LNCAP (cell line): ENCODE results near the gene RPL7A.

ENCODE experiments used
- CTCF ChIP-seq: fragments of 450-650 bp; IDR thresholded peaks from 2 replicates; pipeline ENCODE4 v1.5.1; 2017; ENCODE audit warnings: mild to moderate bottlenecking

RPL7A gene

GRCh38 chr9:133306242-133307204 is 41.5 kb upstream of the RPL7A start:
- no peak for TF ChIP-seq CTCF

- TF ChIP-seq CTCF: no peak
Measured at GRCh38 chr9:133307301-133307700, 40.7 kb upstream of the RPL7A start.

GRCh38 chr9:133309608-133310007 is 38.4 kb upstream of the RPL7A start:
- no peak for TF ChIP-seq CTCF

- no peak for TF ChIP-seq CTCF
Measured at GRCh38 chr9:133315997-133316396, 32.0 kb upstream of the RPL7A start.

- no peak for TF ChIP-seq CTCF
Measured at GRCh38 chr9:133320421-133320881, 27.6 kb upstream of the RPL7A start.

- no peak for TF ChIP-seq CTCF
Measured at GRCh38 chr9:133321411-133321935, 26.5 kb upstream of the RPL7A start.

GRCh38 chr9:133322701-133323100 is 25.3 kb upstream of the RPL7A start:
- TF ChIP-seq CTCF: no peak
